CD4-positive, alpha-beta T cell treated with Interleukin-6 at 100 ng/mL for 8 hours (primary cell): ENCODE data around the gene TOR4A.

Source experiments
- DNase-seq: peaks from one replicate; pipeline ENCODE4 v3.0.0-alpha.2; 2020; ENCODE audit warnings: mixed read lengths, low spot score

The TOR4A gene

GRCh38 chr9:137272241-137273094 is 5.1 kb upstream of the TOR4A start:
- no peak for DNase-seq

GRCh38 chr9:137273095-137273490 is 4.4 kb upstream of the TOR4A start:
- DNase-seq, result no peak

- no peak for DNase-seq
Observed at GRCh38 chr9:137273611-137274320, 3.8 kb upstream of the TOR4A start.

DNA sequence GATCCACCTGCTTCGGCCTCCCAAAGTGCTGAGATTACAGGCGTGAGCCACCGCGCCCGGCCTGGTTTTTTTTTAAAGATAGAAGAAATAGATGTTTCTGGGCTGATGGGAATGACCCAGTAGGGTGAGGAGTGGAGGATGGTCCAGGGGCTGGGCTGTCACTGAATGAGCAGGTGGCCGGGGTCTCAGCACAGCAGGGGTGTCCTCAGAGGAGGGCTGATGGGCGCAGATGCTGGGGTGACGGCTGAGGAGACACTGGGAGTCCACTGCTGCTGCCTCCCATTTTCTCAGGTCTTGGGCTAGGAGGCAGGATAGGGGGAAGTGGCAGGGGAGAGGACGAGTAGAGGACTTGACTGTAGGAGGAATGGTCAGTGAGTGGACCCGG is 2.3 kb upstream of the TOR4A start:
- no peak for DNase-seq

DNA sequence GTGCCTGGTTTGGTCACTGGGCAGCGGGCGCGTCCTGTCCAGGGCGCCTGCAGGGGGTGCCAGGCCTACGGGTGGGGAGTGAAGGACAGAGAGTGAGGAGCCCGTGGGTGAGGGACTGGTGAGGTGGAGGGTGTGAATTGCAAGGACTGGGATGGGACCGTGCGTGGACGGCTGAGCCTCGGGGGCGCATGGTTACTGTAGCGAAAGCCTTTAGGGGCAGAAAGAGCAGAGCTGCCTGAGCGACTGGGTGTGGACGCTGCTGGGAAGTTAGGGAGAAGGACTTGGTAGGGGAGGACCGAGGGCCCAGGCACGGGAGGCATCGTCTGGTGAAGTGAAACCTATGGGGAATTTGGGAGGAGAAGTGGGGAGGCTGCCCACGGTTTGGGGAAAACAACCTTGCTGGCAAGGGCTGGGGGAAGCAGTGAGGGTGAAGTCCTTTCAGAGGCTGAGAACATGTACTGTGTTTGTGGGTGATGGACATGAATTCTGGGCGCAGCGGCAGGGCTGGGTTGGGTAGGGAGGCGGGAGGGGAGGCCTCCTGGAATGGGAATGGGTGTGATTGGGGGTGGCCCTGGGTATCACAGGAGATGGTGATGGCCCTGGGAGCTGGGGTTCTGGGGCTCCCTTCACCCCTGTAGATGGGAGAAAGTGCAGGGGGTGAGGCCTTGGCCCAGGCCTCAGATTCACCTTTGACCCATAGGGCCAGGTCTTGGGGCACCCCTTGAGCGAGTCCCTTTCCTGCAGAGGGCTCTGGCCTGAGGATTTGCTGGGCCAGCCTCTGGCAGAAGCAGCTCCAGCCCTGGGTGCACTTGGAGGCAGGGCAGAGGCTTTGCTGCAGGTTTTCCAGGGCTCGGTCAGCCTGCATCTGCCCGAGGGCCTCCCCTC is 1.7 kb upstream of the TOR4A start:
- no peak for DNase-seq

DNA sequence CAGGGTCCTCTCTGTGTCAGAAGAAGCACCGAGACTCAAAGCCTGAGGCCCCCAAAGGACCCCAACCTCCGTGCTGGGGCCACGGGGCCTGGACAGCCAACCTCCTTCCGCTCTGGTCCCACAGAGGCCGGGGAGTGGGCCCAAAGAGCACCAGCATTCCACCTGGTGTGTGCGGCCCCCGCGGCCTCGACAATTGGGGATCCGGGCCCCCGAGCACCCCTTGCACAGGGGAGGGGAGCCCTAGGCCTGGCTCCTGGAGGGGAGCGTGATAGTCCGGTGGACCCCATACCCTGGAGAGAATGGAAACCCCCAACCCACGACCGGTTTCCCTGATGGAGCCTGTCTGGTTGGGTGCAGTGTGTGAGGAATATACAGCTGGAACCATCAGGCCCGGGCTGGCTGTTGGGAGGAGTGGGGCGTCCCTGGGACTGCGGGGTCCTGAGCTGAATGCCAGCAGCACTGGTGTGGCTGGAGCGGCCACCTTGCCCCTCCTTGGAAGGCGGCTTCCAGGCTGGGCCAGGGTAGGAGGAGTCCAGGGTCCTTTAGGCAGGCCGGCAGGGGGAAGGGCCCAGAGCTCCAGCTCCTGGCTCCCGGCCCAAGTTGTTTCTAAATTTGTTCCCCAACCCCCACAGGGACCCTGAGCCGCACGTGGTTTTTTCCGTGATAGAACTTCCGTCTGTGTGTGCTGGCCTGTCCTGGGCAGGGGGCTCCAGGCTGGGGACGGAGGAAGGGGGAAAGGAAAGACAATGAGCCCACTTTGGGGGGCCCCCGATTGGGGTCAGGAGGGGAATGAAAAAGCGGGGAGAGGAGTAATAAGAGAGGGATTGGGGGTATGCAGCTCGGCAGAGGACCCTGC is 825 bp upstream of the TOR4A start:
- DNase-seq, result no peak

- no peak for DNase-seq
Observed at GRCh38 chr9:137278061-137278701, 655 bp downstream of the TOR4A start.

DNA sequence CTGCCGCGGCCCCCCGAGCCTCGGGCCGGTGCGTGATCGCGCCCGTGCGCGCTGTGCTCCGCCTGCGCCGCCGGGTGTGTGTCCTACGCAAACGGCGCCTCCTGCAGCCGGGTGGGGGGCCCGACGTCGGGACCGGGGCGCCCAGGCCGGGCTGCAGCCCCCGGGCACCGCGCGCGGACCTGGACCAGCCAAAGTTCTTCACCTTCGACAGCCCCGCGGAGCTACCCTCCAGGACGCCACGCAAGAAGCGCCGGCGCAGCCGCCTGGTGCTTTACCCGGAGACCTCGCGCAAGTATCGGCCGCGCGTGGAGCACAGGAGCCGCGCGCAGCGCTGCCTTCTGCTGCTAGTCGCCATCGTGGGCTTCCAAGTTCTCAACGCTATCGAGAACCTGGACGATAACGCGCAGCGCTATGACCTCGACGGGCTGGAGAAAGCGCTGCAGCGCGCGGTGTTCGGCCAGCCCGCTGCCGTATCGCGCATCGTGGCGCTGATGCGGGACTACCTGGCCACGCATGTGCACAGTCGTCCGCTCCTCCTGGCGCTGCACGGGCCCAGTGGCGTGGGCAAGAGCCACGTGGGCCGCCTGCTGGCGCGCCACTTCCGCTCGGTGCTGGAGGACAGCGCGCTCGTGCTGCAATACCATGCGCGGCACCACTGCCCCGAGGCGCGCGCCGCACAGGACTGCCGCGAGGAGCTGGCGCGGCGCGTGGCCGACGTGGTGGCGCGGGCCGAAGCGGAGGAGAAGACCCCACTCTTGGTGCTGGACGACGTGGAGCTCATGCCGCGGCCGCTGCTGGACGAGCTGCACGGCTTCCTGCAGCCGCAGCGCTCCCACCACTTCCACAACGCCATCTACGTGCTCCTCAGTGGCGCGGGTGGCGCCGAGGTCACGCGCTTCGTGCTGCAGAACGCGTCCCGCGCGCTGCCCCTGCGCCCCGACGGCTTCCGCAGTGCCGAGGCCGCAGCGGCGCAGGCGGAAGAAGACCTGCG is 1.5 kb downstream of the TOR4A start:
- no peak for DNase-seq

- no peak for DNase-seq
Observed at GRCh38 chr9:137279741-137280473, 2.4 kb downstream of the TOR4A start.

DNA sequence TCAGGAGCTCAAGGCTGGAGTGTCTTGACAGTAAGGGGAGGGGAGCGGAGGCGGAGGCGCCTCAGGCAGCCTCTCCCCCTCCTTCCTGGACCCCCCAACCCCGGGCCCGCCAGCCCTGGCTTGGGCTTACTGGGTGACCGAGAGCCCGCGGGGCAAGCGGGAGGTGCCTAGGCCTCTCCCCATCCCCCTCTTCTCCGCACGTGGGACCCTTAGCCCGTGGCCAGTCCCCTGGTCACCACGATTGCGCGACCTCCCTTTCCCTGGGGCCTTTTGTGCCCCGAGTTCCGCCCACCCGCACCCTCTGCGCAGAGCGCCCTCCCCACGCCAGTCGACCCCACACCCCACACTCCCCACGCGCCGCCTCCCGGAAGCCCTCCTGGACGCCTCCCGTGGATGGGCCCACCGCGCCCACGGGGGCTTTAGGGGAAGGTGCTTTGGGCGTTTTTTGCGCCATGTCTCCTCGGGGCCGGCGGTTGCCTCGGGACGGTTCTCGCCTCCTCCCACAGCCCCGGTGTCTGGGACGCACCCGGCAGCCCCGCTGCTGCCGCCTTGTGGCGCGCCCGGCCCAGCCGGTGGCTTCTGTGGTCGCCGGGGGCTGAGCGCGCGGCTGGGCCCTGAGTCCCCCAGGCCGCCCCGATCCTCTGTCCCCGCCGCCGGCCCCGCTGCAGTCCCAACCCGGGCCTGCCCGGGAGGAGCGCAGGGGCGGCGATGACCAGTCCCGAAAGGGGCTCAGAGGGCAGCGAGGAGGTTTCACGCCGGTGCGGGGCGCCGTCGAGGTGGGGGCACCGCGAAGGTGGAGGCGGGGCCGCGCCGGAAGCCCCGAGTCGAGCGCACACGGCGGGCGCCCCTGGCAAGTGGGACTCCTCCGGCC is 3.2 kb downstream of the TOR4A start:
- no peak for DNase-seq

- no peak for DNase-seq
Observed at GRCh38 chr9:137281345-137282116, 4.0 kb downstream of the TOR4A start.

- DNase-seq, result no peak
Observed at GRCh38 chr9:137286975-137287383, 9.5 kb downstream of the TOR4A start.

GRCh38 chr9:137293094-137293481 is 15.6 kb downstream of the TOR4A start:
- DNase-seq, result no peak

DNA sequence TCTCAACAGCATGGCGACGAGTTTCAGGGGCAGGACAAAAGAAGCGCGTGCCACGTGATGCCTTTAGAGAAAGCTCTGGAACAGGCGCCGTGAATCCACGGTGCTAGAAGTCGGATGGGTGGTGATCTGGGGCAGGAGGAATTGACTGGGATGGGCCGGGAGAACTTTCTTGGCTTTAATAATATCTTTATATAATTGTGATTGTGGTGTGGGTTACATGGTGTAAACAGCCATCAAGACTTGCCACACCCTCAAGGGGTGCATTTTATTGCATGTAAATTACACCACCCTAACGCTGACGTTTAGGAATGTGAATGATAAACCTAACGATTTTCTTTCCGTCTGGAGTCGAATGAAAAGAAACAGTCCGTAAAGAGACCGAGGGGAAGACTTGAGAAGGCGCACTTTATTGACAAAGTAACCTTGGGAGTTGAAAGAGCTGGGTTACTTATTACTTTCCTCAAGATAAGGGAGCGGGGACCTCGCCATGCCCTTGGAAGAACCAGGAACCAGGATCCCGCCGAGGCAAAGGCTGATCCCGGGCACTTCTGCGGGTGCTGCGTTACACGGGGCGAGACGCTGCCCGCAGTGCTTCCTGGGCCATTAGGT is 16.1 kb downstream of the TOR4A start:
- no peak for DNase-seq

- DNase-seq, result no peak
Observed at GRCh38 chr9:137294091-137294680, 16.7 kb downstream of the TOR4A start.

- no peak for DNase-seq
Observed at GRCh38 chr9:137294681-137295237, 17.2 kb downstream of the TOR4A start.
